HG03565 (cell line): Measurements from ENCODE around the gene NR6A1.

ENCODE experiments used
- ATAC-seq: cut with Tn5 transposase; IDR thresholded peaks from one replicate; pipeline ENCODE4 v1.9.1; 2021; ENCODE audit warnings: mild to moderate bottlenecking, moderate library complexity; ENCODE audit not compliant: unreplicated experiment

The NR6A1 gene

DNA sequence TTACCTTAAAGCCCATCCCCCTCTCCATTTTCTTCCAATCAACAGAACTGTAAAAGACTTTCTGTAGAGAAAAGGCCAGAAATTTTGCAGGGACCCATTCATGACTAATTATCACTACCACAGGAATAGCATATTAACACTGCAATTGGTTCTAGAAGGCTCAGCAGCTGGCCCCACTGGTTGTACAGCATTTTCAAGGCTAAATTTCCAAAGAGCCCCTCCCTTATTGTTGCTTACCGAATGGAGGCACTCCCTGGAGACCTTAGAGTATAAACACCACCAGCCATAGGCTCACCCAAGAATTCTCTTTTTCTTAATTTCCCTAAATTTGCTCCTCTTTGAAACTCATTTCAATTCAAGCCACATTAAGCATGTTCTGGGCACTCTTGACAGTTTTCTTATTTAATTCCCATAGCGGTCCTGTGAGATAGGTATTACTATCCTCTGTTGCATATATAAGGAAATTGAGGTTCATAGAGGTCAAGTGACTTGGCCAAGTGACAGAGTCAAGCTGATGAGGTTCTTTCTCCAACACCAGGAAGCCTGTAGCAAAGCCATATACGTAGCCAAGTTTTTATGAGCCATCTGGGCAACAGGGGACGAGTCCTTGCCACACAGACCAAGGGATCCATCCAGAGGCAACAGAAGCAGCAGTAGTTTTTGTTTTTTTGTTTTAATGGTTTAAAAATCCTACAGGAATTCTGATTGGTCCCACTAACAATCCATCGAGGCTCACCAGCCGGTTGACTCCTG lies 180.0 kb downstream of the NR6A1 start:
- no peak for ATAC-seq

DNA sequence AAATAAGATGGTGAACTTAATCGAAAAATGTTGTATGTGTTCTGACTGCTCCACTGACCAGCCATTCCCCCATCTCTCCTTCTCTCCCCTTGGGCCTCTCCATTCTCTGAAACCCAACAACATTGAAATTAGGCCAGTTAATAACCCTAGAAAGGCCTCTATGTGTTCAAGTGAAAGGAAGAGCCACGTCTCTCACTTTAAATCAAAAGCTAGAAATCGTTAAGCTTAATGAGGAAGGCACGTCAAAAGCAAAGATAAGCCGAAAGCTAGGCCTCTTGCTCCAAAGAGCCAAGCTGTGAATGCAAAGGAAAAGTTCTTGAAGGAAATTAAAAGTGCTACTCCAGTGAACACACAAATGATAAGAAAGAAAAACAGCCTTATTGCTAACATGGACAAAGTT lies 186.5 kb downstream of the NR6A1 start:
- ATAC-seq, result no peak

DNA sequence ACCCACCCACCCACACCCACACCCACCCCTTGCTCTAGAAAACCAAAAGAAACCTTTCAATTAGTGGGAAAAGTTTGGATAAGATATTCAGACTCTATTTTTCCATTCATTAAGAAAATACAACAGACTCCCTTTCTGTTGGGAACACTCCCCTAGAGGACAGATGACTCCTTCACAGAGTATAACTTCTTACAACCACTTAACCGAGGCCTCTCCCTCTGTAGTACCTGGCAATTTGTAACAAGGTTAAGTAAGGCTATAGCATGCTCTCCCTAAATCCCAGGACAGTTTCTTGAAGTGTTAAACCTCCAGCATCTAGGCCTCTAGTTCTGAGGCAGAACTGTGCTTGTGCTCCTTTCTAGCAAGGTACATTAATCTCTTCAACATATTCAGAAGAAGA lies 188.0 kb downstream of the NR6A1 start:
- no peak for ATAC-seq

DNA sequence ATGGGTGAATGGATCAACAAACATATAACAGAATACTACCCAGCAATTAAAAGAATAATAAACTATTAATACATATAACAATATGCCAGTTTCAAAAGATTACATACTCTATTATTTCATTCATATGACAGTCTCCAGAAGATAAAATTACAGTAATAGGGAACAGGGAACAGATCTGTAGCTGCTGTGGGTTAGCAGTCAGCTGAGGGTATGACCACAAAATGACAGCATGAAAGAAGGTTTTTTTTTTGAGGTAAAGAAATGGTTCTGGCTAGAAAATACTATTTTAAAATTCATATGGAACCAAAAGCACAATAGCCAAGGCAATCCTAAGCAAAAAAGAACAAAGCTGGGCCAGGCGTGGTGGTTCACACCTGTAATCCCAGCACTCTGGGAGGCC lies 190.9 kb downstream of the NR6A1 start:
- ATAC-seq, result no peak

DNA sequence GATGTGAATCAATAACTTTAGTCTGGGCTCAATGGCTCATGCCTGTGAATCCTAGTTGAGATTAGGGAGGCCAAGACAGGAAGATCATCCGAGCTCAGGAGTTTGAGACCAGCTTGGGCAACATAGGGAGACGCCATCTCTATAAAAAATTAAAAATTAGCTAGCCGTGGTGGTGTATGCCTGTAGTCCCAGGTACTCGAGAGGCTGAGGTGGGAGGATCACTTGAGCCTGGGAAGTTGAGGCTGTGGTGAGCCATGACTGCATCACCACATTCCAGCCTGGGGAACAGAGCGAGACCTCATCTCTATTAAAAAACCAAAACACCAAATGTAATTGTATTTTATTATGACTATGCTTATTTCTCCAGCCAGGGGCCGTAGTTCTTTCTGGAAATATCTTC lies 194.4 kb downstream of the NR6A1 start:
- ATAC-seq, result no peak

DNA sequence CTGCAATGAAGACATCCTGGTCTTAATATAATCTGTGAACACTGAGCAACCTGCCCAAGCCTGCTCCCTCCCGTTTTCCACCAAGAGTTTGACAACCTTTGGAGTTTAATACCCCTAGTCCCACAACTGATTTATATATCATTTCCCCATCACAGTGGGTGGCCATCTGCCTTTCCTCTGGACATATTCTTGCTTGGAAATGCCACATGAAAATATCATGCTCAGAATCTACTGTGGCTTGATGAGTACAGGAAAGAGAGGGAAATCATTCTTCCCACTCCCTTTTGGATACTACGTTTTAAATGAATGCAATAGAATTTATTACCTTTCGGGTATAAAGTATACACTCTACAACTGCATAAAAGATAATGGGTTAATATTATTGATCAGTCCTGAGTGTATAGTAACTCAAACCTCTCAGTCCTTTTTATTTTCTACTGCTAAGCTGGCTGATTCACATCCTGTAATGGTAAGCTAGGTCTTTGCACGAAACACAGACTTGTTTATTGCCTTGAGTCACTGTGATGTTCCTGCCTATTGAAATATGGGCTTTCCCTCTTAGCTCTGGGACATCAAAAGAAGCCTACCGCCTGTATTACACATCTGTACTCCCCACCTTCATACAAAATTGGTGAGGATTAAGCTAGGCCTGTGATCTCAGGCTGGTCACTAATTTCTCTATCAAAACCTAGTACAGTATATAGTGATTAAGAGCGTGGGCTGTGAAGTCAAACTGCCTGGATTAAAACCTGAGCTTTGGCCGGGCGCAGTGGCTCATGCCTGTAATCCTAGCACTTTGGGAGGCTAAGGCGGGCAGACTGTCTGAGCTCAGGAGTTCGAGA lies 196.4 kb downstream of the NR6A1 start:
- no peak for ATAC-seq

DNA sequence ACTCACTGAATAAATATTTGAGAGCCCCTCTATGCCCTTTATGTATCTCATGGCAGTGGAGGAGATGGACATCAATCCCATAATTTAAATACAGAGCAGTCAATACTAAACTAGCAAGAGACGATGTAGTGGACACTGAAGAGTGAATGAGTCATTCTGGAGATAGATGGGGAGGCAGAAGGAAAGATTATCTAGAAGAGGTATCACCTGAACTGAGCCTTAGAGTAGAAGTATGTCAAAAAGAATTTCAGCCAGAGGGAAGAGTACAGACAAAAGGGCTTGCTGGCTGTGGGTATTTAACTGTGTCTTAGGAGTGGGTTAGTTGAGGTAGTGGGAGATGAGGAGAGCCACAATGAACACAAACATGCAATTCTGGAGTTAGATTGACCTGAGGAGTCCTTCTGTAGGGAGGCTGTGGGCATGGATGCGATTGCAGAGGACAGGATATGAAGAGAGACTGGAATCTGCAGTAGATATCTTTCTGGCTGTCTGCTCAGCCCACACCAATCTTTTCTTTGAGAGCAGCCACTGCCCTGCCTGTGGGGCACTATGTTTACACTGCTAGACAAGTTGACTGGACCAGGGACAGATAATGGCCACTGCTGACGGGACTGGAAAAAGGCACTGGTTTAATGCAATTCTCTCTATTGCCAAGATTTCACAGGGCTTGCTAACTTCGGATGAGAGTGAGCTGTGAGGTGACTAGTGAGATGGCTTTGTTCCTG lies 200.0 kb downstream of the NR6A1 start:
- ATAC-seq, result no peak

DNA sequence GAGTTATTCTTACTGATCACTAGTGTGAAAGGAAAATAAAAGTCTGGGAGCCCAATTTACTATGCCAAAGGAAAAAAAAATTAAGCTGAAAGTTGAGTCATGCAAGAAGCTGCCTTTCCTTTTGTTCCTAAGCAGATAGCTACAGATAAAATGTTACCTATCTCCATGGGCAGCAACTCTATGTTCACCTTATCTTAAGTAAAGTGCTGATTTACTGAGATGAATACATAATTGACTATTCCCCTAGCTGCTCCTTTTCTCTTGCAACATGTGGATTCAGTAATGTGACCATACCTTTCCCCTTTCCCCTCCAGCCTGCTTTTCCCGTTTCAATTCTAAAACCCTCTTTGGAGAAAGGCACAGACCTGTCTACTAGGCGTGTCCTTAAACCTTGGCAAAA lies 201.2 kb downstream of the NR6A1 start:
- ATAC-seq, result no peak

DNA sequence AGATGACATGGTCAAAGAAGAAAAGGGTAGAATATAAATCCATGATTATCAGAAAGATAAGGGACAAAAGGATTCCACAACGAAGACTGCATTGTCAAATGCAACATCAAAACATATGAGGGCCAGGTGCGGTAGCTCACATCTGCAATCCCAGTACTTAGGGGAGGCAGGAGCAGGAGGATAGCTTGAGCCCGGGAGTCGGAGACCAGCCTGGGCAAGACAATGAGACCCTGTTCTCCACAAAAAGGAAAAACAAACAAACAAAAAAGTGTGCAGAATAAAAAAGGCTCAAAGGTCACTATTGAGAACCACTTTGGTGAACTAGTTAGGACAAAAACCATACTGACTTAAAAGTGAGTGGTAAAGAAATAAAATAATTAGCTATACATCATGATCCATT lies 203.7 kb downstream of the NR6A1 start:
- ATAC-seq, result no peak

DNA sequence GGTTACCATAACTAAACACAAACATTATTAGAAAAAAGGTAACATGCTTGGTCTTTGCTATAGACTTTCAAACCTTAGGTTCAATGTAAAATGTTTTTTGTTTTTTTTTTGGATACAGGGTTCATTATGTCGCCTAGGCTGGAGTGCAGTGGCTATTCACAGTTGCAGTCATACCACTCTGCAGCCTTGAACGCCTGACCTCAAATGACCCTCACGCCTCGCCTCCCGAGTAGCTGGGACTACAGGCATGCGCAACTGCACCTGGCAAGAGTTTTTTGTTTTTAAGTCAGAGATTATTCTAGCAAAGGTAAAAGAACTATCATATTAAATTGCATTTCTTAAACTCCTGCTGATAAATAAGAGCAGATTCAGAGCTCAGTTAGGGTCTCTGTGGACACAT lies 208.8 kb downstream of the NR6A1 start:
- ATAC-seq, result no peak

DNA sequence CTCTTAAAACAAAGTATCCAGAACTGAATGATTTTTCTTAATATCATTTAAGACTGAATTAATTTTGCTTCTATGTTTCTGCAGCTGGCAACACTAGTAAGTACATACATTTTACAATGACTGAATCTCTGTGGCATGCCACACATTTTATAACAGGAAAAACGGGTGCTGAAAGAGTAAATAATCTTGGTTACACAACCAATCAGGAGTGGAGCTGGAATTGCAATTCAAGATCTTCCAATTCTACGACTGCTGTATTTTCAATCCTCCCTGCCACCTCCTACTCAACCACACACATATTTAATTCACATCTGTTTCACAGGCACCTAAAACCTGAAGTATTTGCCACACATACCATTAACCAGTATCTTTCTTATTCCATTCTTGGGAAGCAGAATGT lies 211.2 kb downstream of the NR6A1 start:
- no peak for ATAC-seq

DNA sequence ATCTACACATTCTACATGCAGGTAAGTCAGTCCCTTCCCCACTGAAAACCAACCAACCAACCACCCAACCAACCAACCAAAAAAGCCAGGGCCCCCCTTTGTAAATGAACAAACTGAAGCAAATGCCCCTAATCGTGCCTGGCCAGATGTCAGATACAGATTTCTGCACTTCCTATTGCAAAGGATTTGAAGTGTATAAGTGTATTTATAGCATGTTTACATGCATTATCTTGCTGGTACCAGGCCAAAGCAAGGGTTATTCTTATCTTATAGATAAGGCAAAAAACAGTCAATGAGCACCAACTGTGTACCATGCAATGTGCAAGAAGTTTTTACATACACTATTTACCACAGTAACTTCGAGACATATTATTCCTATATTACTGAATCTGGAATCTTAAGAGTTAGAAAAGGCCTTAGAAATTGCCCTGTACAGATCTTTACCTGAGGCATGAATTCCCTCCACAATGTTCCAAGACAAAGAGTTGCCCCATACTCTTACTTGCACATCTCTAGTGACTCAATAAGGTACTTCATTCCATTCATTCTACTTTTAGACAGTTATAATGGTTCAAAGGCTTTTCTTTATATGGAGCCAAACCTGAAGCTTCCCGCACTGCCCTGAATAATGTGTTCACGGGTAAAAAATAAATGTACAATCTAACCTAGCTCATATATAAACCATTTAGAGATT lies 212.2 kb downstream of the NR6A1 start:
- no peak for ATAC-seq

DNA sequence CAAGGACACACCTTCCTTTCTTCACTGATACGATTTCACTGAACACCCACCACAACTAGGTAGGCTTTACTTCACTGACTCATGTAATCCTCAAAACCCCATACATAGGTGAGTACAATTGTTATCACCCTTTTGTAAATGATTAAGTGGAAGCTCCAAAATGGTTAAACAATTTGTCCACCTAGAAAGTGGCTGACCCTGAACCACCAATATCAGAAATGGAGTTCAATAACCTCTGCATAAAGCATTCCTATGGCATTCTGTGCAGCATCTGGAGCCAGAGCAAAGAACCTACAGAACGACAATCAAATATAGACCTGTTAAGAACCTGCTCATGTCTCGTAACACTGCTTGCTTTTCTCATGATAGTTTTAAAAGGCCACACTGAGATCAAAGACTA lies 213.2 kb downstream of the NR6A1 start:
- ATAC-seq, result no peak

DNA sequence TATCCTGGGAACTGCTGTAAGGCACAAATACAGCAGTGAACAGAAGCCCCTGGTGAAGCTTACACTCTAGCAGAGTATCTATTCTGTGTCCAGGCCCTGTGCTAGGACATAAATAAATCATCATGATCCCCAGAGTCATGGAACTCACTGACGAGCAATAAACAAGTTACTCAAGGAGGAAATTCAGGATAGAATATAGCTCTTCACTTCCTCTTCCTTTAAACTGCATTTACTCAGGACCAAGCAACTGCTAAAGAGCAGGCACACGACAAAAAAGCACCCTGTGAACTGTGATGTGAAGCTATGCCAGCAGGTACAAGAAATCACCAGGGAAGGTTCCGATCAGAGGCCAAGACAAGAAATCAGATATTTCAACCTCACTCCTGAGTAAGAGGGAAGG lies 216.1 kb downstream of the NR6A1 start:
- no peak for ATAC-seq

DNA sequence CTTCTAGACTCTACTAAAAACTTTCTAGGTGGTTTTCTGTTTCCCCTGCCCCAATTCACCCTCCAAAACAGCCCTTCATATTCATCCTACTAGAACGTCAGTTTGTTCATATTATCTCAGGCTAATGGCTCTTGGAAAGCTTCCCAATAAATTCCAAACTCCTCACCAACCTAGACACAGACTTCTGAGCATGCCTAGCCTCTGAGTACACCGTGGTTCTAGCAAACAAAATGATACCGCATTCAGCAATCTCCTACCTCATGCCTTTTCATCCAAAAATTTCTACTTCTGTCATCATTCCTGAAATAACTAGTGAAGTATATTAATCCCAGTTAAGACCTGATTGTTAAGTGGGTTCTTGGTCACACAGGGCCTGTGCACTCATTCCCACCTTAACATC lies 217.4 kb downstream of the NR6A1 start:
- ATAC-seq, result no peak

DNA sequence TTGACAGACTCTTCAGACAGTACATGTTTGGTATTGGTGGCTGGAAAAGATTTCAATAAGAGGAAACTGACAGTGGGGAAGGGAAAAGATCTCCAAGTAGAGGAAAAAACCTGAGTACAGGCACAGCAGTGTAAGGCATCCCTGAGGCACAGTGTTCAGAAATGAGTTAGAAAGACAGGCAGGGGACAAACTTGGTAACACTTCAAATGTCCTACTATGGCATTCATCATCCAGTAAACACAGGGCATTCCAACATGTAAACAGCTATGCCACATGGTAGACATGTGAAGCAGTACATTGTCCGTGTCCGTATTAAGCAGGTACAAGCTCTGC lies 218.9 kb downstream of the NR6A1 start:
- ATAC-seq, result no peak

DNA sequence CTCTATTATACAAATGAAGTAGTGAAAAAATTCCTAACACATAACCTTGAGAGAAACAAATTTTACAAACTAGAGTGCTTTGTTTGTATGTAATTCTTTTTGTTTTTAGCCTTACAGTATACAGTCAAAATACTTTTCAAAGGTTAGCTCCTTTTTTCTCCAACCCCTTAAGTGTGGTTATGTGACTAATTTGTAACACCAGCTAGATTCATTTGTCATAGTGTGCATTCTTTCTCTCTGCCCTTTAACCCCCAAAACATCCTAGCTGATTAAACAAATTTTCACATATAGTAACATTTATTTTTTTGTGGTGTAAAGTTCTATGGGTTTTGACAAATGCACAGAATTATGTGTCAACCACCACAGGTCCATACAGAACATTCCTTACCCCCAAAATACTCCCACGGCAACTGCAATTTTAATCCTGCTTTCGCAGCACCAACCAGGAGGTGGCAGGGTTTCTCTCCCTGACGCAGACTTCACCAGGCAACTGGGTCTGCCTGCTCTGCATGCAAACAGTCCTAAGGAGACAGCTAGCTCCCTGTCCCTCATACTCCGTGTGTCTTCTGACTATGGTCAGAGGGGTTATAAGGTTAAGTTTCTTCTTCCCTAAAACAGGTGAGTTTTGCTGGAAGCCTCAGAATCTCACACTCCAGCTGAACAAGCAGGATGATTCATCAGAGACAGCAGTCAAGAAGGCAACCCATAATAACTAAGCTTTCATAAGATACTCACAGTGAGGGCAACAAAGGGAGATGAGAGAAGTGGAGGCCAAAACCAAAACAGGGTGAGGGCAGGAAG lies 219.4 kb downstream of the NR6A1 start:
- no peak for ATAC-seq

DNA sequence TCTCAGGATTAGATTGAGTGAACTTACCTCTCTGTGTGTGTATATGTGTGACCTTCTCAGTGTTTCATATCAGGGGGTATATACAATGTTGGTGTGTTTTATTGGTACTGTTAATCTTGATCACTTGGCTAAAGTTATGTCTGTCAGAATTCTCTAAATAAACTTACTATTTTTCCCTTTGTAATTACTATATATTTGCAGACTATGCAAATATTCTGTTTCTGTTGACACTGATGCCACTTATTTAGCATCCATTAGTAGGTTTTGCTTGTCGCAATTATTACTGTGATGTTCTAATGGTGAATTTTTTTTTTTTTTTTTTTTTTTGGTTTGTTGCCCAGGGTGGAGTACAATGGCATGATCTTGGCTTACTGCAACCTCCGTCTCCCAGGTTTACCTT lies 221.0 kb downstream of the NR6A1 start:
- ATAC-seq, result no peak

DNA sequence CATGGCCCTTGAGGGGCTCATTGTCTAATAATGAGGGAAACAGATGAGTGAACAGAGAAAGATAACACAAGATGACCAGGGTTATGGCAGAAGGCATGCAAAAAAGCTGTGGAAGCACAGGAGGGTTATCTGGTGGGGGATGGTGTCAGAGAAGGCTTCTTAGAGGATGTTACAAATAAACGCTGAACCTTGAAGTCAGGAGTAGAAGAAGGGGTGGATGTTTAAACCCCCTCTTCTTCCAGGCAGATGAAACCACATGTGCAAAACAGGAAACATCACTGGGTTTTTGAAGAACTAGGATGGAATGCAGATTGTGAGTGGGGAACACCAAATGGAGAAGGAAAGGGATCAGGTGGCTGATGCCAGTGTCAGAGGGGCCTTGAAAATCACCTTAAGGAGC lies 222.1 kb downstream of the NR6A1 start:
- ATAC-seq, result no peak

DNA sequence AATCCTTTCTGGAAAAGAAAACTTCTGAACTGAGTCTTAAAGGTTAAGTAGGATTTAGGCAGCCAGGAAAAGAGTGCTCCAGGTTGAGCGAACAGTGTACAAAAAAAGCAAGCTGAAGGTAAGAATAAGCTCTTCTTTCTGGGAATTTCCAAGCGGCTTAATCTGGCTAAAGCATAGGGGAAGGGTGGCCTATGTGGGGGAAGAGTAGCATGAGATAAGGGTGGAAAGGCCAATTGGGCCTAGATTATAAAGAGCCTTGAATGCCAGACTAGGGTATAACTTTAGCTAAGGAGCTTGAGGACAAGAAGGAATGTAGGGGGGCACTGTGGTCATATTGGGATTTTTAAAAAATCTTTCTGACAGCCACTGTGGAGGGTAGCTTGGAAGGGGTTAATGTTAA lies 226.6 kb downstream of the NR6A1 start:
- ATAC-seq, result no peak

DNA sequence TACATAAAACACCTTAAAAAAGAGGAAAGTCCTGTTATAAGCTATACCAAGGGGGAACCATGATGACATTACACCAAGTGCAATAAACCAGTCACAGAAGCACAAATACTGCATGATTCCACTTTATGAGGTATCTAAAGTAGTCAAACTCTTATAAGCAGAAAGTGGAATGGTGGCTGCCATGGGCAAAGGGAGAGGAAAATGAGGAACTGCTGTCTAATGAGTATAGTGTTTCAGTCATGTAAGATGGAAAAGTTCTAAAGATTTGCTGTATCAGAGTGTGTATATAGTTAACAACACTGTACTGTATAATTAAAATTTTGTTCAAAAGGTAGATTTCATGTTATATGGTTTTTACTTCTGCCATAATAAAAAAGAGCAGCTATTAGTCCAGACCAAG lies 229.3 kb downstream of the NR6A1 start:
- ATAC-seq, result no peak
